Measurements from ENCODE around the gene RBM47. TPM values are rescaled to one million over a fixed set of nuclear protein-coding genes. Genes with fewer than 3 reads are reported as not detected.

Gene RBM47
- total RNA-seq, 1 experiment from 2014 or later = 78.0 TPM

DNA sequence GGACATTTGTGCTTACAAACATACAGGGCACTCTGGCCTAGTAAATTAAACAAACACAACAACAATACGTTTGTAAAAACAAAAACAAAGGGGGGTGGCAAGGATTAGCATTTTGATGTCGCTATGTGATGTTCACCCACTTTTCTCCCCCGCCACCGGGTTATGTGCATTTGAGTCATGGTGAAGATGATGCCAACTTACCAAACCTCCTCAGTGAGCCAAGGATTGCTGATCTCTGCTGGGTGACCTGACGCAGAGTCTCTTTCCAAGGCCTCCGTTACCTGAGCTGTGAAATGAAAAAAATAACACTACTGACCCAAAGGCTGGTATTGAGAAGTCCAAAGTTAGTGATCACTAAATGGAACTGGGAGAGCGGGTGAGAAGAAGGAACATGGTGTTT lies 85.4 kb downstream of the RBM47 start:
- Histone ChIP-seq H3K4me1 (replicated peaks; ENCODE audit: insufficient read depth) (peaks cover 31% of the 10 kb centered on the region), H3K27ac (no peak overlapping the region), H2AFZ (no peak overlapping the region), H3K4me2 (no peak overlapping the region), H3K36me3 (ENCODE audit: low read depth) (peaks cover 42% of the 10 kb centered on the region), H3K79me2 (ENCODE audit: low read depth) (peaks cover 76% of the 10 kb centered on the region), H3K9me3 (ENCODE audit: insufficient read depth, low read depth) (no peaks in the 10 kb centered on the region), H4K20me1 (ENCODE audit: insufficient read depth) (no peaks in the 10 kb centered on the region), H3K9me2 (ENCODE audit: insufficient read depth) (no peaks in the 10 kb centered on the region), H3K27me3 (ENCODE audit: insufficient read depth, low read depth) (no peaks in the 10 kb centered on the region), H3F3A (ENCODE audit: insufficient read depth, low read depth) (peaks cover 7% of the 10 kb centered on the region; the same call in 1 of the 2 replicates), H3K4me3 (no peak overlapping the region)
- no TSS peak for BruUV-seq (replicated peaks)
- ChIA-PET POLR2A (ENCODE audit: unreplicated experiment) (no interaction called here), CTCF (no interaction called here)
- DNase-seq = no peak
- no peak for TF ChIP-seq EZH2 (IDR thresholded peaks at IDR 0.05; ENCODE audit: low read depth)
- TF ChIP-seq, protein P1, sequence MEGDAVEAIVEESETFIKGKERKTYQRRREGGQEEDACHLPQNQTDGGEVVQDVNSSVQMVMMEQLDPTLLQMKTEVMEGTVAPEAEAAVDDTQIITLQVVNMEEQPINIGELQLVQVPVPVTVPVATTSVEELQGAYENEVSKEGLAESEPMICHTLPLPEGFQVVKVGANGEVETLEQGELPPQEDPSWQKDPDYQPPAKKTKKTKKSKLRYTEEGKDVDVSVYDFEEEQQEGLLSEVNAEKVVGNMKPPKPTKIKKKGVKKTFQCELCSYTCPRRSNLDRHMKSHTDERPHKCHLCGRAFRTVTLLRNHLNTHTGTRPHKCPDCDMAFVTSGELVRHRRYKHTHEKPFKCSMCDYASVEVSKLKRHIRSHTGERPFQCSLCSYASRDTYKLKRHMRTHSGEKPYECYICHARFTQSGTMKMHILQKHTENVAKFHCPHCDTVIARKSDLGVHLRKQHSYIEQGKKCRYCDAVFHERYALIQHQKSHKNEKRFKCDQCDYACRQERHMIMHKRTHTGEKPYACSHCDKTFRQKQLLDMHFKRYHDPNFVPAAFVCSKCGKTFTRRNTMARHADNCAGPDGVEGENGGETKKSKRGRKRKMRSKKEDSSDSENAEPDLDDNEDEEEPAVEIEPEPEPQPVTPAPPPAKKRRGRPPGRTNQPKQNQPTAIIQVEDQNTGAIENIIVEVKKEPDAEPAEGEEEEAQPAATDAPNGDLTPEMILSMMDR (conservative IDR thresholded peaks at IDR 0.05) = no peak
- intact Hi-C loops (cut with micrococcal nuclease; ENCODE audit: unreplicated experiment) = no loop called here

DNA sequence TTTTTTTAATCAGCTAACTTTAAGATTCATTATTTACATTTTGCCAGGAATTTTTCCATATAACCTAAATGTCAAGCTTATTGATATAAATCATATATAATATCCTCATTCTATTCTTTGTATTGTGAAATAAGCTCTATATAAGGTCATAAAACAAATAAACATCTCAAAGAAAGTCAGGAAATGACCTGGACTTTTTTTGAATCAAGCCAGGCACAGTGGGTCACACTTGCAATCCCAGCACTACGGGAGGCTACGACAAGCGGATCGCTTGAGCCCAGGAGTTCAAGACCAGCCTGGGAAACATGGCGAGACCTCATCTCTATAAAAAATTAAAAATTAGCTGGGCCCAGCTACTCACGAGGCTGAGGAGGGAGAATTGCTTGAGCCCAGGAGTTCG lies 88.9 kb downstream of the RBM47 start:
- CTCF ChIA-PET = interaction anchor here (0.7 kb wide), 1 partner anchor 10 kb away, joined by 6 read pairs; no protein-coding TSS in a partner anchor

DNA sequence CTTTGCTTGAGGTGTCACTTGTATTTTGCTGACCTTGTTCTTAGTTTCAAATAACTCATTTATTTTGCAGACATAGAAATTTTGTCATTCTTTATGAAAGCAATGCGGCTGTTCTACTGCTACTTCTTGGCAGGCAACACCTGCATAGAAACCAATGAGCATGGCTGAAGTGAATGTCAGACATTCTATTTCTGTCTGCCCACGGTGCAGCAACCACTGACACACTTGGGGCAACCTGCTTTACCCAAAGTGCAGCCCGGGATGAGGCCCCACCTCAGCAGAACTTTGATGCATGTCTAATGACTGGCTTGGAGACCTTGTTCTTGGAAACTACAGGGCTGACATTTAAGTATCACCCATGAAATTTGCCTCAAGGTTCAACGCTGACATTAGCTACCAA lies 93.6 kb downstream of the RBM47 start:
- no peak for DNase-seq
- ChIA-PET POLR2A (ENCODE audit: unreplicated experiment) (no interaction called here), CTCF (interaction anchor here (0.5 to 0.7 kb wide), 2 partner anchors 14 to 800 kb away, joined by 6 to 26 read pairs; no protein-coding TSS in a partner anchor)
- H3K9me3 ChIP-seq (ENCODE audit: insufficient read depth, low read depth) = no peaks in the 10 kb centered on the region
- intact Hi-C loops (cut with micrococcal nuclease; ENCODE audit: unreplicated experiment) = no loop called here
- TF ChIP-seq, protein P1 (conservative IDR thresholded peaks at IDR 0.05) = no peak
- TF ChIP-seq EZH2 (IDR thresholded peaks at IDR 0.05; ENCODE audit: low read depth) = no peak
- peaks cover 4% of the 10 kb centered on the region; the same call in 1 of the 2 replicates for H3K4me1 ChIP-seq (replicated peaks; ENCODE audit: insufficient read depth)
- no TSS peak for BruUV-seq (replicated peaks)
- H2AFZ ChIP-seq = no peak overlapping the region
- peaks cover 54% of the 10 kb centered on the region for H3K79me2 ChIP-seq (ENCODE audit: low read depth)
- no peak overlapping the region for H3K4me3 ChIP-seq
- no peak overlapping the region for H3K4me2 ChIP-seq
- H3K36me3 ChIP-seq (ENCODE audit: low read depth) = peaks cover 19% of the 10 kb centered on the region; the same call in 1 of the 2 replicates
- no peaks in the 10 kb centered on the region for H3K9me2 ChIP-seq (ENCODE audit: insufficient read depth)
- H4K20me1 ChIP-seq (ENCODE audit: insufficient read depth) = peaks cover 7% of the 10 kb centered on the region; the same call in 1 of the 2 replicates
- no peak overlapping the region for H3K27ac ChIP-seq
- H3K27me3 ChIP-seq (ENCODE audit: insufficient read depth, low read depth) = no peaks in the 10 kb centered on the region
- peaks cover 19% of the 10 kb centered on the region; the same call in 1 of the 2 replicates for H3F3A ChIP-seq (ENCODE audit: insufficient read depth, low read depth)

More for the DNA sequence above, 88.9 kb downstream of the RBM47 start:
- Histone ChIP-seq H3K79me2 (ENCODE audit: low read depth) (peaks cover 70% of the 10 kb centered on the region), H3K4me3 (no peak overlapping the region), H3K36me3 (ENCODE audit: low read depth) (peaks cover 42% of the 10 kb centered on the region), H3K27me3 (ENCODE audit: insufficient read depth, low read depth) (no peaks in the 10 kb centered on the region), H3K9me3 (ENCODE audit: insufficient read depth, low read depth) (no peaks in the 10 kb centered on the region), H3K4me2 (no peak overlapping the region), H2AFZ (no peak overlapping the region), H3K27ac (no peak overlapping the region), H4K20me1 (ENCODE audit: insufficient read depth) (peaks cover 7% of the 10 kb centered on the region; the same call in 1 of the 2 replicates), H3F3A (ENCODE audit: insufficient read depth, low read depth) (peaks cover 10% of the 10 kb centered on the region; the same call in 1 of the 2 replicates), H3K9me2 (ENCODE audit: insufficient read depth) (no peaks in the 10 kb centered on the region), H3K4me1 (replicated peaks; ENCODE audit: insufficient read depth) (peaks cover 15% of the 10 kb centered on the region)
- TF ChIP-seq, protein P1 (conservative IDR thresholded peaks at IDR 0.05) = no peak
- TF ChIP-seq EZH2 (IDR thresholded peaks at IDR 0.05; ENCODE audit: low read depth) = no peak
- BruUV-seq (replicated peaks) = no TSS peak
- POLR2A ChIA-PET (ENCODE audit: unreplicated experiment) = no interaction called here
- intact Hi-C loops (cut with micrococcal nuclease; ENCODE audit: unreplicated experiment) = no loop called here
- no peak for DNase-seq
